ENCODE data around the gene CBX2.

The CBX2 gene

GRCh38 chr17:79748295-79749099 lies 29.5 kb upstream of the CBX2 start:
- H3K4me3 ChIP-seq (ENCODE audit: low read length), result no peak overlapping the region
- peaks cover 35% of the 10 kb centered on the region for H3K4me1 ChIP-seq (ENCODE audit: low read length)
- H3K36me3 ChIP-seq (replicated peaks; ENCODE audit: low read depth, low read length), result no peaks in the 10 kb centered on the region
- no peak overlapping the region for H3K4me2 ChIP-seq (ENCODE audit: low read length)
- H3K27me3 ChIP-seq (ENCODE audit: low read depth, low read length), result peaks cover 9% of the 10 kb centered on the region; the same call in 1 of the 2 replicates
- H3K9me3 ChIP-seq (ENCODE audit: insufficient read depth, low read length), result no peaks in the 10 kb centered on the region
- TF ChIP-seq CTCF (IDR thresholded peaks at IDR 0.05; ENCODE audit: low read depth, low read length) (no peak), EZH2phosphoT487 (IDR thresholded peaks at IDR 0.05; ENCODE audit: low read depth) (no peak)
- no peak overlapping the region for H2AFZ ChIP-seq (ENCODE audit: low read depth, low read length)
- H3K79me2 ChIP-seq (ENCODE audit: low read length), result no peaks in the 10 kb centered on the region
- no peaks in the 10 kb centered on the region for H4K20me1 ChIP-seq (ENCODE audit: insufficient read depth, low read length)
- H3K27ac ChIP-seq (ENCODE audit: low read length), result no peak overlapping the region
- no peak overlapping the region for H3K9ac ChIP-seq (ENCODE audit: low read length)

GRCh38 chr17:79749156-79749815 lies 28.7 kb upstream of the CBX2 start:
- no peak overlapping the region for H3K4me2 ChIP-seq (ENCODE audit: low read length)

GRCh38 chr17:79749958-79750357 lies 28.0 kb upstream of the CBX2 start:
- Histone ChIP-seq H3K4me2 (ENCODE audit: low read length) (no peak overlapping the region), H3K27ac (ENCODE audit: low read length) (no peak overlapping the region), H3K36me3 (replicated peaks; ENCODE audit: low read depth, low read length) (no peaks in the 10 kb centered on the region), H3K9me3 (ENCODE audit: insufficient read depth, low read length) (no peaks in the 10 kb centered on the region), H3K4me1 (ENCODE audit: low read length) (peaks cover 31% of the 10 kb centered on the region), H3K79me2 (ENCODE audit: low read length) (no peaks in the 10 kb centered on the region), H3K27me3 (ENCODE audit: low read depth, low read length) (peaks cover 9% of the 10 kb centered on the region; the same call in 1 of the 2 replicates), H3K4me3 (ENCODE audit: low read length) (no peak overlapping the region), H4K20me1 (ENCODE audit: insufficient read depth, low read length) (no peaks in the 10 kb centered on the region), H2AFZ (ENCODE audit: low read depth, low read length) (no peak overlapping the region), H3K9ac (ENCODE audit: low read length) (no peak overlapping the region)
- TF ChIP-seq EZH2phosphoT487 (IDR thresholded peaks at IDR 0.05; ENCODE audit: low read depth) (no peak), CTCF (IDR thresholded peaks at IDR 0.05; ENCODE audit: low read depth, low read length) (no peak)

More at GRCh38 chr17:79749156-79749815, 28.7 kb upstream of the CBX2 start:
- Histone ChIP-seq H3K4me1 (ENCODE audit: low read length) (peaks cover 35% of the 10 kb centered on the region), H3K9ac (ENCODE audit: low read length) (no peak overlapping the region), H3K27me3 (ENCODE audit: low read depth, low read length) (peaks cover 9% of the 10 kb centered on the region; the same call in 1 of the 2 replicates), H3K4me3 (ENCODE audit: low read length) (no peak overlapping the region), H2AFZ (ENCODE audit: low read depth, low read length) (no peak overlapping the region), H4K20me1 (ENCODE audit: insufficient read depth, low read length) (no peaks in the 10 kb centered on the region), H3K36me3 (replicated peaks; ENCODE audit: low read depth, low read length) (no peaks in the 10 kb centered on the region), H3K79me2 (ENCODE audit: low read length) (no peaks in the 10 kb centered on the region), H3K9me3 (ENCODE audit: insufficient read depth, low read length) (no peaks in the 10 kb centered on the region), H3K27ac (ENCODE audit: low read length) (no peak overlapping the region)
- TF ChIP-seq EZH2phosphoT487 (IDR thresholded peaks at IDR 0.05; ENCODE audit: low read depth) (no peak), CTCF (IDR thresholded peaks at IDR 0.05; ENCODE audit: low read depth, low read length) (no peak)

Measured in OCI-LY3 (cell line).